Measurements from ENCODE around the gene ABR. TPM values are rescaled to one million over a fixed set of nuclear protein-coding genes. Genes with fewer than 3 reads are reported as not detected.

The ABR gene
- total RNA-seq, 1 donor from 2014 or later: 70.9 TPM

DNA sequence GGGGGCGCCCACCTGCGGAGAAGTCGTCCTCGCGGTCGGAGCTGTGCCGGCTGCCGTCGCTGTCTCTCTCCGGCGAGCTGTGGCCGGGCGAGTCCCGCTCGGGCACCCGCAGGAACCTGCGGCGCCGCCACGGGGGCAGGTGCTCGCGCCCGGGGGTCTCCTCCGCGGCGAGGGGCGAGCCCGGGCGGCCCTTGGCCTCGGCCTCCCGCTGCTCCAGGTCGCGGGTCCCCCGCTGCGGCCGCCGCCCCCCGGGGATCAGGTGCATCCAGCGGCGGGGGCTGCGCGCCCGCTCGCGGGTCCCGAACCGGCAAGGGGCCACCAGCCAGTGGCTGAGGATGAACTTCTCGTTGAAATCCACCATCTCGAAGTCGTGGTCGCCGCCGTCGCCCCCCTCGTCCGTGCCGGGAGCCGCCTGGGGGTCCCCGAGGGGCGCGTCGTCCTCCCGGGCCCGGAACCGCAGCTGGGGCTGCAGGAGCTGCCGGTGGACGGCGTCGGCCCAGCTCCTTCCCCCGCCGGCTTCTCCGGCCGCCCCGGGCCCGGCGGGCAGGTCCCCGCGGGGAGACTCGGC is 49.1 kb upstream of the ABR start:
- no peaks in the 10 kb centered on the region for H3K36me3 Mint-ChIP-seq (ENCODE audit: low read depth, unreplicated experiment)
- FAIRE-seq (no peak), DNase-seq (ENCODE audit: low read depth) (no peak)
- peaks cover 69% of the 10 kb centered on the region for H3K27me3 Mint-ChIP-seq (ENCODE audit: low read depth, unreplicated experiment)
- H3K9me3 Mint-ChIP-seq (ENCODE audit: unreplicated experiment): peaks cover 6% of the 10 kb centered on the region
- no peak overlapping the region for H3K4me3 ChIP-seq (ENCODE audit: insufficient read depth, low read depth, low read length)
- no peaks in the 10 kb centered on the region for H4K20me1 ChIP-seq (ENCODE audit: insufficient read depth, low read length)
- no peak overlapping the region for H3K4me3 Mint-ChIP-seq (ENCODE audit: unreplicated experiment)
- no peaks in the 10 kb centered on the region for H3K4me1 Mint-ChIP-seq (ENCODE audit: low read depth, unreplicated experiment)
- TF ChIP-seq EZH2 (IDR thresholded peaks at IDR 0.05; ENCODE audit: insufficient read depth, low read length): peak; percentile 99
- TF ChIP-seq, protein P1, sequence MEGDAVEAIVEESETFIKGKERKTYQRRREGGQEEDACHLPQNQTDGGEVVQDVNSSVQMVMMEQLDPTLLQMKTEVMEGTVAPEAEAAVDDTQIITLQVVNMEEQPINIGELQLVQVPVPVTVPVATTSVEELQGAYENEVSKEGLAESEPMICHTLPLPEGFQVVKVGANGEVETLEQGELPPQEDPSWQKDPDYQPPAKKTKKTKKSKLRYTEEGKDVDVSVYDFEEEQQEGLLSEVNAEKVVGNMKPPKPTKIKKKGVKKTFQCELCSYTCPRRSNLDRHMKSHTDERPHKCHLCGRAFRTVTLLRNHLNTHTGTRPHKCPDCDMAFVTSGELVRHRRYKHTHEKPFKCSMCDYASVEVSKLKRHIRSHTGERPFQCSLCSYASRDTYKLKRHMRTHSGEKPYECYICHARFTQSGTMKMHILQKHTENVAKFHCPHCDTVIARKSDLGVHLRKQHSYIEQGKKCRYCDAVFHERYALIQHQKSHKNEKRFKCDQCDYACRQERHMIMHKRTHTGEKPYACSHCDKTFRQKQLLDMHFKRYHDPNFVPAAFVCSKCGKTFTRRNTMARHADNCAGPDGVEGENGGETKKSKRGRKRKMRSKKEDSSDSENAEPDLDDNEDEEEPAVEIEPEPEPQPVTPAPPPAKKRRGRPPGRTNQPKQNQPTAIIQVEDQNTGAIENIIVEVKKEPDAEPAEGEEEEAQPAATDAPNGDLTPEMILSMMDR (IDR thresholded peaks at IDR 0.05; ENCODE audit: insufficient read depth, low read depth, low read length): no peak
- peaks cover 45% of the 10 kb centered on the region for H3K27me3 ChIP-seq (ENCODE audit: insufficient read depth, low read length)
- H3K36me3 ChIP-seq (ENCODE audit: insufficient read depth, low read length): no peaks in the 10 kb centered on the region
- no peak overlapping the region for H3K27ac ChIP-seq (ENCODE audit: low read depth, low read length)
- no peak overlapping the region for H3K27ac Mint-ChIP-seq (ENCODE audit: unreplicated experiment)
- H3K79me2 ChIP-seq (ENCODE audit: insufficient read depth, low read length): no peaks in the 10 kb centered on the region
- no peak overlapping the region for H2AFZ ChIP-seq (ENCODE audit: low read depth, low read length)
- no peaks in the 10 kb centered on the region for H3K9me3 ChIP-seq (ENCODE audit: insufficient read depth, low read depth, low read length)
- H3K4me1 ChIP-seq (ENCODE audit: insufficient read depth, low read length): peaks cover 6% of the 10 kb centered on the region
- no peak overlapping the region for H3K4me2 ChIP-seq (ENCODE audit: low read length)
- H3K9ac ChIP-seq (ENCODE audit: low read length): no peak overlapping the region

DNA sequence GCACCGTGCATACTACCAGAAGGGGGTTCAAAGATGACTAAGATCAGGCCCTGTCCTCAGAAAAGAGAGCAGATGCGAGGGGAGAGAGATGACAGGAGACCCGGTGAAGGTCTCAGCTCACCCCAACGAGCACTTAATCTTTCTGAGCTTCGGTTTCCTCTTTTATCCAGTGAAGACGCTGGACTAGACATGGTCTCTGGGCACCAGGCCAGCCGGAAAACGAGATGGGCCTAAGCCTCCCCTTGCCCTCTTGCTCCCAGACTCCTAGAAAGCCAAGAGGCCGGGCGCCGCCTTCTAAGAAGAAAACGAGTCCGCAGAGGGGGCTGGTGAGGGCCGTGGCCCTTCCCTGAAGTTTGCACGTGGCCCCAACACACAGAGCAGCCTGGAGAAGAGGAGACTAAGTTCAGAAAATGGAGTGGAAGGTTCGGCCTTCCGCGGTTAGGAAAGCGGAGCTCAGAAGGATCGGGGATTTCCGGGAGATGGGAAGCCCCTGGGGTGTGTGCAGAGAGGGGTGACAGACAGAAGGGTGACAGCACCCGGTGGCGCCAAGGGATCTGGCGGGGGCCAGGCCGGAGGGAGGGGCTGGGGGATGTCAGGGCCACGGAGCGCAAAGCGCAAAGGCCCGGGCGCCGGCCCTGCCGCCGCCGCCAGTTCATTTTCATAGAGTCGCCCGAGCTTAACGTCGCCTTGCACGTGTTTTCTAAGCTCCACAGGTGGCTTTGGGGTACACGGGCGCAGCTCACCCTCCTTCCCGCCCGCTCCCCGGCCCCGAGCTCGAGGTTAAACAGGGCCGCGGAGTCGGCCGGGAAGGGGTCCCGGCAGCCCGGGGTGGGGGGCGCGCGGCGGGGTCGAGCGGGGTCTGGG is 48.4 kb upstream of the ABR start:
- FAIRE-seq (no peak), DNase-seq (ENCODE audit: low read depth) (no peak)
- no peak overlapping the region for H3K27ac ChIP-seq (ENCODE audit: low read depth, low read length)
- H3K36me3 ChIP-seq (ENCODE audit: insufficient read depth, low read length): no peaks in the 10 kb centered on the region
- H3K4me3 ChIP-seq (ENCODE audit: insufficient read depth, low read depth, low read length): no peak overlapping the region
- Mint-ChIP-seq H3K36me3 (ENCODE audit: low read depth, unreplicated experiment) (no peaks in the 10 kb centered on the region), H3K27ac (ENCODE audit: unreplicated experiment) (no peak overlapping the region), H3K4me3 (ENCODE audit: unreplicated experiment) (peak overlapping the region; percentile 54), H3K27me3 (ENCODE audit: low read depth, unreplicated experiment) (peaks cover 69% of the 10 kb centered on the region), H3K4me1 (ENCODE audit: low read depth, unreplicated experiment) (no peaks in the 10 kb centered on the region), H3K9me3 (ENCODE audit: unreplicated experiment) (peaks cover 8% of the 10 kb centered on the region)
- H3K4me1 ChIP-seq (ENCODE audit: insufficient read depth, low read length): peaks cover 6% of the 10 kb centered on the region
- no peak overlapping the region for H3K9ac ChIP-seq (ENCODE audit: low read length)
- no peaks in the 10 kb centered on the region for H3K9me3 ChIP-seq (ENCODE audit: insufficient read depth, low read depth, low read length)
- H3K79me2 ChIP-seq (ENCODE audit: insufficient read depth, low read length): no peaks in the 10 kb centered on the region
- no peaks in the 10 kb centered on the region for H4K20me1 ChIP-seq (ENCODE audit: insufficient read depth, low read length)
- H3K4me2 ChIP-seq (ENCODE audit: low read length): peak overlapping the region; percentile 39
- H3K27me3 ChIP-seq (ENCODE audit: insufficient read depth, low read length): peaks cover 45% of the 10 kb centered on the region
- TF ChIP-seq EZH2 (IDR thresholded peaks at IDR 0.05; ENCODE audit: insufficient read depth, low read length): peak; percentile 76
- TF ChIP-seq, protein P1 (IDR thresholded peaks at IDR 0.05; ENCODE audit: insufficient read depth, low read depth, low read length): no peak
- peak overlapping the region; percentile 26 for H2AFZ ChIP-seq (ENCODE audit: low read depth, low read length)

DNA sequence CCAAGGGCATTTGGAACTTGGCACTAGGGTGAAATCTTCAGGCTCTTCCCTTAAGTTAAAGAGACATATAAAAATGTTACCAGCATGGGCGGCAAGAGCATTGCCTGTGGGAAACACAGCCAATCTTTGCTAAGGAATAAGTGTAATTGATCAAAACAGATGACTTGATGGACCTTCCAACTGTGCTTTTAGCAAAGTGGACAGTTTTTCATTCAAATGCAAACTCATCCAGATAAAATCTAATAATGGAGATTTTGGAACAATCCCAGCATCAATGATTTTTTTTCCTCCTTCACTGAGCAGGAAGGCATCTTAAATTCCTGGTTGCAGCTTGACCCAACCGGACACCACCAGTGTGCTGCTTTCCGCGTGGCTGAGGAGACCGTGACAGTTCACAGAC is 47.6 kb upstream of the ABR start:
- H3K36me3 ChIP-seq (ENCODE audit: insufficient read depth, low read length): no peaks in the 10 kb centered on the region
- no peak overlapping the region for H3K4me3 ChIP-seq (ENCODE audit: insufficient read depth, low read depth, low read length)
- Mint-ChIP-seq H3K27me3 (ENCODE audit: low read depth, unreplicated experiment) (peaks cover 62% of the 10 kb centered on the region), H3K4me3 (ENCODE audit: unreplicated experiment) (no peak overlapping the region), H3K9me3 (ENCODE audit: unreplicated experiment) (peaks cover 8% of the 10 kb centered on the region), H3K4me1 (ENCODE audit: low read depth, unreplicated experiment) (no peaks in the 10 kb centered on the region), H3K36me3 (ENCODE audit: low read depth, unreplicated experiment) (no peaks in the 10 kb centered on the region), H3K27ac (ENCODE audit: unreplicated experiment) (no peak overlapping the region)
- H3K27ac ChIP-seq (ENCODE audit: low read depth, low read length): no peak overlapping the region
- peaks cover 1% of the 10 kb centered on the region for H3K4me1 ChIP-seq (ENCODE audit: insufficient read depth, low read length)
- no peak overlapping the region for H3K9ac ChIP-seq (ENCODE audit: low read length)
- H3K4me2 ChIP-seq (ENCODE audit: low read length): no peak overlapping the region
- DNase-seq (ENCODE audit: low read depth): no peak
- H3K27me3 ChIP-seq (ENCODE audit: insufficient read depth, low read length): peaks cover 45% of the 10 kb centered on the region
- H2AFZ ChIP-seq (ENCODE audit: low read depth, low read length): no peak overlapping the region
- H3K9me3 ChIP-seq (ENCODE audit: insufficient read depth, low read depth, low read length): no peaks in the 10 kb centered on the region
- no peak for FAIRE-seq
- H3K79me2 ChIP-seq (ENCODE audit: insufficient read depth, low read length): no peaks in the 10 kb centered on the region
- no peaks in the 10 kb centered on the region for H4K20me1 ChIP-seq (ENCODE audit: insufficient read depth, low read length)
- TF ChIP-seq, protein P1 (IDR thresholded peaks at IDR 0.05; ENCODE audit: insufficient read depth, low read depth, low read length): no peak
- no peak for TF ChIP-seq EZH2 (IDR thresholded peaks at IDR 0.05; ENCODE audit: insufficient read depth, low read length)

Measured in astrocyte (in vitro differentiated cells and primary cell).